Choroid plexus epithelial cell (primary cell): ENCODE measurements around the gene CDK17.

ENCODE experiments used
- DNase-seq: peaks from one replicate; pipeline ENCODE4 v3.0.0-alpha.2; 2010; ENCODE audit warnings: low read depth
- H3K4me3 ChIP-seq: 2 replicates; pipeline ENCODE4 v1.5.1; 2011; ENCODE audit warnings: low read depth, mild to moderate bottlenecking, control low read depth, low read length, moderate library complexity
- TF ChIP-seq, protein P1 (sequence below): conservative IDR thresholded peaks from 2 replicates; pipeline ENCODE4 v1.5.1; 2011; ENCODE audit warnings: low read depth, mild to moderate bottlenecking, control low read depth, inconsistent platforms, low read length, moderate library complexity

CDK17 gene

DNA sequence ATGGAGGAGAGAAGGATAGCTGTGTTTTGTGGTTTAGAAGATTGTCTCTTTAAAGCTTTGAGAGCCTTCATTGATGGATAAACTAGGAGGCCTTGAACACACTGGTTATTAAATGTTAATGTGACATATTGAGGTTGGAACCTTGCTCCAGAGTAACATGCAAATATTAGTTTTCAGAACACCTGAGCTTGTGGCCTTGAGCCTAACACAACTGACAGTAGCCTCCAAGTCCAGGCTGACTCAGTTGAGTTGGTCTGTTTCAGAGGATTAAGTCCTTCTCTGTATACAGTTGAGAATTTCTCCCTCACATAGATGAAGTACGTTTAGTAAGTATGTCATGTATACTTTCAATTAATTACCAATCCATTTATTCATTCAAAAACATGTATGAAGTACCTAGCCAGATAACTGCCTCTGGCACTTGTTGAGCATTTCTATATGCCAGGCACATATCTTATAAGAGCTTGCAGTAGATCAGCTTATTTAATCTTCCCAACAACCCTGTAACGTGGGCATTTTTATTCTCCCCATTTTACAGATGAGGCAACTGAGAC, 142.6 kb downstream of the CDK17 start:
- DNase-seq: no peak
- TF ChIP-seq, protein P1, sequence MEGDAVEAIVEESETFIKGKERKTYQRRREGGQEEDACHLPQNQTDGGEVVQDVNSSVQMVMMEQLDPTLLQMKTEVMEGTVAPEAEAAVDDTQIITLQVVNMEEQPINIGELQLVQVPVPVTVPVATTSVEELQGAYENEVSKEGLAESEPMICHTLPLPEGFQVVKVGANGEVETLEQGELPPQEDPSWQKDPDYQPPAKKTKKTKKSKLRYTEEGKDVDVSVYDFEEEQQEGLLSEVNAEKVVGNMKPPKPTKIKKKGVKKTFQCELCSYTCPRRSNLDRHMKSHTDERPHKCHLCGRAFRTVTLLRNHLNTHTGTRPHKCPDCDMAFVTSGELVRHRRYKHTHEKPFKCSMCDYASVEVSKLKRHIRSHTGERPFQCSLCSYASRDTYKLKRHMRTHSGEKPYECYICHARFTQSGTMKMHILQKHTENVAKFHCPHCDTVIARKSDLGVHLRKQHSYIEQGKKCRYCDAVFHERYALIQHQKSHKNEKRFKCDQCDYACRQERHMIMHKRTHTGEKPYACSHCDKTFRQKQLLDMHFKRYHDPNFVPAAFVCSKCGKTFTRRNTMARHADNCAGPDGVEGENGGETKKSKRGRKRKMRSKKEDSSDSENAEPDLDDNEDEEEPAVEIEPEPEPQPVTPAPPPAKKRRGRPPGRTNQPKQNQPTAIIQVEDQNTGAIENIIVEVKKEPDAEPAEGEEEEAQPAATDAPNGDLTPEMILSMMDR: no peak
- no peak overlapping the region for H3K4me3 ChIP-seq

DNA sequence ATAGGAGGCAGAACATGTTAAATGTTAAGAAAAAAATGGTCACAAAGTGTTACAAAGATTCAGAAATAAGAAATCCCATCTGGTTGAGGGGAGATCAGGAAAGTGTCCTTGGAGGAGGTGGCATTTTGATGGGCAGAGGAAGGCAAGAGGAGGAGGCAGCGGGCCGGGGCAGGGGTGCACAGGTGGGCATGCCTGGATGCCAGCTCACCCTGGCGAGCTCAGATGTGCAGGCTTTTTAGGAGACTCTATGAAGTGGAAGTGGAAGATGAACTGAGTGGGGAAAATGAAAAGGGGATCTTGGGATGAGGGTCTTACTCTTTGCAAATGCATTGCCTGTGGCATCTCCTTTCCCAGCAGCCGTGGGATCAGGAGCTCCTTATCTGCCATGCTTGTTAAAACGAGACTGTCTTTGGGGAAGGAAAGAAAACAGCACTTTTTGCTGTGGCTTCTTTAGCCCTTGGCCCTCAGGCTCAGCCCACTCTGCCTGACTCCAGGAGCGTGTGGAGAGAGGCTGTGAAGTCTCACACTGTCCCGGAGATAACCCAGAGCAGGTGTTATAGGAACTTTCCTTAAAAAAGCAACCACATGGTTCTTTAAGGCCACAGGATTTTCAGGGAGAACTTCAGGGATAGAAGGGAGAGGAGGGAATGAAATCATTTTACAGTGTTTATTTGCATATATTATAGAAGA, 143.4 kb downstream of the CDK17 start:
- no peak for DNase-seq
- H3K4me3 ChIP-seq: no peak overlapping the region
- TF ChIP-seq, protein P1: no peak

DNA sequence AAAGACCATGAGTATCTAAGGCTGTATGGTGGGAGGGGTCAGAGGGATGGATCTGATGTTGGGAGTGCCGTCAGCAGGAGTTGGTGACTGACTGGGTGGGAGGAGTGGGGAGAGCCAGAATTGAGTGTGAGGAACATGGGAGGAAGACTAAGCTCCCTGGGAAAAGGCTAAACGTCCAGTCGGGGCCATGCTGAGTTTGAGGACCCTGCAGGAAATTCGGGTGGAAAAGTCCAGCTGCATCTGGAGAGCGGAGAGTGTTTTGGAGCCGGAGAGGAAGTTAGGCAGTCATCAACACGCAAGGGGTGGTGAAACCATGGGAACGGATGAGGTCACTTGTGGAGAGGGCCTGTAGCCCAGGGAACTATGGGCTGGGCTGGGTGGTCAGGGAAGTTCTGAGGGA, 145.2 kb downstream of the CDK17 start:
- peak; percentile 71 for DNase-seq
- TF ChIP-seq, protein P1: no peak
- H3K4me3 ChIP-seq: no peak overlapping the region

DNA sequence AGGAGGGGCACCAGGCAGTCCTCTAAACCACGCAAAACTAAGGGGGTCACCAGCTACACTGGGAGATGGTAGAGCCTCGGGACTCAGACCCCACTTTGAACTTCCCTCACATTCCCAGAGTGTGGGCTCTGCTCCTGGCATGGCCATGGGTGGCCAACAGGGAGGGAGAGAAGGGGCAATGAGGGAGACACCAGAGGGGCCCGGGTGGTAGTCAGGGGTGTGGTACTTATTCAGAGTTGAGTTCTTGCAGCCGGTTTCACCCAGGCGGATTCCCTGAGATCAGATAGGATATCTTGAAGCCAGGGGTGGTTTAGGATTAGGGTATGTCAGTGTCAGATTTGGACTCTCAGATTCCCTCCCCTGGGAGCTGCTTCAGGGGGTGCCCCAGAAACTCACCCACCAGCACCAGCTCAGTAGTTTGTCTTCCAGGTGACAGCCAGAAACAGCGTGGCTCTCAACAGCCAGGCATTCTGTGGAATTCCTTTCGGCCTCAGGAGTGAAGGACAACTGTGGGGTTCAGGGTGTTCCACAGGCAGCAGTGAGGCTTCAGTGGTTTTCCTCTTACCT, 150.0 kb downstream of the CDK17 start:
- no peak overlapping the region for H3K4me3 ChIP-seq
- TF ChIP-seq, protein P1: no peak

DNA sequence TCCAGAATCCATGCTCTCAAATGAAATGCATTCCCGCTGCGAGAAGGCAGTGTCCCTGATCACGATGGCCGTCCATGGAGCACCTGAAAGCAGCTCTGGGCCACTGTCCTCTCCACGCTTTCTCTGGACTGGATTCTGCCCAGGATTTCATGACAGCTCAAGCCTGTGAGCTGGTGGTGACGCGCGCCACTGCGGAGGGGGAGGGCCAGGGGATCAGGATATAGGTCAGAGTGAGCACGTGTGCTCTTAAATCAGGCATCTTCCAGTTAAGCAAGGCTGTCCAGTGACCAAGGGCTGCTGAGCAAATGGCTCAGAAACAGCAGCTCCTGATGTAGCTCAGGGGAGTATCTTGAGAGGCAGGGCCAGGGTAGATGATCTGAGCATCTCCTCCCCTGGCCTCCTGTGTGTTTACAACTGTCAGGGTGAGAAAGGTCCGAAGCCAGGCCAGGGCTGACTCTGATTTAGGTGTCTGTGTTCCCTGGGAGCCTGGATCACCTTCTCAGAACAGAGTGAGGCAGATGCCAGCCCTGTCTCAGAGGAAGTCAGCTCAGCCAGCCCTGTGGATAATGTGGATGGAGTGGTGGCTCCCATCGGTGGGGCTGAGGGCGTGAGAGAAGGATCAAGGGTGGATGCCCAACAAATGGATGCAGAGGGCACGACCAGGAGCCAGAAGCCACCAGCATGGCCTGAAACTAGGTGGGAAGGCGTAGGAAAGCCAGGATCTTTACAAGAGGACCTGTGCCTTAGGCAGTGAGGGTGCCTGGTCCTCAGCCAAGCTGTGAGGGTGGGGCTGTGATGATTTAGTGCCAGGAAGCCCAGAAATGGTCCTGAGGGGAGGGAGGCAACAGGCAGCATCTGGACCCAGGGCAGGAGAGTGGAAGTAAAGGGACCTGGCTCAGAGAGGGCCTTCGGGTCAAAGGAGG, 150.8 kb downstream of the CDK17 start:
- TF ChIP-seq, protein P1: no peak
- peak; percentile 69 for DNase-seq
- no peak overlapping the region for H3K4me3 ChIP-seq

More for the DNA sequence above, 150.0 kb downstream of the CDK17 start:
- DNase-seq: no peak

DNA sequence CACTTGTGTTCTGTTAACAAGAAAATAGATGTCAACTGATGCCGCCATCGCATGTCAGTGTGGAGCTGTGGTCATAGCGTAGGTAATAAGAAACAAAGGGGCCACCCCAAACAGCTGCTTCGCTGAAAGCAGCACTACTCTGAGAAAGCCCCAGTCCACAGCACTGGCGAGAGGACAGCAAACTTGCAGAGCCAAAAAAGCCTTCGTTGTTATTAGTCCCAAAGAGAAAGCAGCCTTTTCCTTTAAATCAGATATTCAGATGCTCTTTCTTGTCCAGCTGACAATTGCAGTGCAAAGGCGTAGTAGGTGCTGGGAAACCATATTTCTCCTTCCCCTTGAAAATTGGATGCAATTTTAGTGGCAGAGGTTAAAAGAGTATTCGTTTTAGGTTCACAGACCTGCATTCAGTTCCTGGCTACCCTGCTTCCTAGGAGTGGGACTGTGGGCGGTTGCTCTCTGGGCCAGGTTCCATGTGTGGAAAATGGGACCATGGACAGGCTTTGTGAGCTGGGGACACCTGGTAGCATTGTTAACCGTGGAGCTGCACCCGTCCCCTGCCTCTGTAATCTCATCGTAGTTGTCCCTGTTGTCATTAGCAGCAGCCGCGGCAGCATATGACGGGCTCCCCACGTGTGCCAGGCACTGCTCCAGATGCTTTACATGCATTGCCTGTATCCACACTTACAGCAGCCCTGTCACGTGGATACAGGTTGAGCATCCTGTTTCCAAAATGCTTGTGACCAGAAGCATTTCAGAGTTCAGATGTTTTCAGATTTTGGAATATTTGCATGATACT, 151.9 kb downstream of the CDK17 start:
- DNase-seq: no peak
- no peak overlapping the region for H3K4me3 ChIP-seq
- TF ChIP-seq, protein P1: no peak
